GM18909 (cell line): Measurements from ENCODE around the gene MTIF3.
"Not testable (repeated sequence)": the region's sequence is repeated elsewhere in the genome, so short reads cannot be mapped to it uniquely, and the experiment has no call there.

Source experiments
- ATAC-seq: cut with Tn5 transposase; IDR thresholded peaks from one replicate; pipeline ENCODE4 v1.9.1; 2021; ENCODE audit warnings: mild to moderate bottlenecking; ENCODE audit not compliant: unreplicated experiment, poor library complexity

Gene MTIF3

DNA sequence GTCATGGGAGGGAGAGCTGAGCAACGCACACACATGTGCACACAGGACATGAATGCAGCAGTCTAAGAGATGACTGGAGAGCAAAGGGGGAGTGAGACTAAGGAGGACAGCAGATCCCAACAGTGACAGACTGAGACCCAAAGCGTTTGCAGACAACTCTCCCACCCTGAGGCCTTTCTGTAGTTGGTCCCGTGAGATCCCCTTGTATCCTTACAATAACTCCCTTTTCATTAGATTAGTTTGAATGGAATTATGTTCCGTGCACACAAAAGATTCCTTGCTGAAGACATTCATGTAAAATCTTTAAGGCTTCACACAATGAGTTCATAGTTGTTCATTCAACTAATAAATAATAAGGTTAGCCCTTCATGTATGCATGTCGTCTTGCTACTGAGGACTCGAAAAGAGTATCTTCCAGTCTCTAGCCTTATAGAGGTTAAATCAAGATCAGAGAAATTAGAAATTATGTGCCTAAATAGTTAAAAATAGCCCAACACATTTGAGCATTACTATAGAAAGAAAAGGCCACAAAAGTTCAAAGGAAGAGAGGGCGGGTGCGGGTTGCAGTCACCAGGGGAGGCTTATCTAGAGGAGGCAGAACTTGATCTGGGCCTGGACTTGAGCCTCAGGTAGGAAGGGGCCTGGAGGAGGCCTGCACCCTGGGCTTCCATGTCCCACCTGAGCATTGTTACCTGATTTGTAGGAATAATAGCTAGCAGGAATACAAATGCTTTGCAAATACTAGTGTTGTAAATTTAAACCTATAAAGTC, 29.1 kb downstream of the MTIF3 start:
- no peak for ATAC-seq

DNA sequence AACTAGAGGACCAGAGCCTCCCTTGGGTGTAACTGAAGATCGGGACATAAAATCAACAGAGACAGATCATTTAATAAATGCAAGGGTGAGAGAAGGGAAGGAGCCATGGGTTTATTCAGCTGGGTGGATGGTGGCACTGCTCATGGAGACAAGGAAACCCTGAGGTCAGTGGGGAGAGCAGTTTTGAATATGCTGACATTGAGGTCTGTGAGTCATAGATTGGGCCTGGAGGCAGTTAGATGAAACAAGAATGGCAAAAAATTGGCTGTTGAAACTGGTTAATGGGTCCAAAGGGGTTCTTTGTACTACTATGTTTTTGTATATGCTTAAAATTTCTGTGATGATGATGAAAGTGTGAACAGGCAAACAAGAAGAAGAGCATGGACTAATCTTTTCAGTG, 31.0 kb downstream of the MTIF3 start:
- ATAC-seq: no peak

DNA sequence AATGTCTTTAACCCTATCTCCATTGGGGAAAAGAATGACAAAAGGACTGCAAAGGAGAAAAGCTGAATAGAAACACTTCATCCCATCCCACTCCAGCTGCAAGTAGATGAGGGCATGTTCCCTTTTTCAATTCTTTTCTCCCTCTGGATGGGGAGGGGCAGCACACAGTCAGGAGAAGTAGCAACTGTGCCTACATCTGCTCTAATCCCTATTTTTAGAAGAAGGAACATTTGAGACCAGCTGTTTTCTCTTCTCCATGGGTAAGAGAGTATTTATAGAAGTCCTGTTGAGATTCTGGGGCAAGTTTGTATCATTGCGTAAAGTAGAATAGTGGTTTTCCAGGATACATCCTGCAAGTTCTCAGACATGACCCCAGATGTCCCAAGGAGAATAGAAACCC, 35.2 kb downstream of the MTIF3 start:
- no peak for ATAC-seq

DNA sequence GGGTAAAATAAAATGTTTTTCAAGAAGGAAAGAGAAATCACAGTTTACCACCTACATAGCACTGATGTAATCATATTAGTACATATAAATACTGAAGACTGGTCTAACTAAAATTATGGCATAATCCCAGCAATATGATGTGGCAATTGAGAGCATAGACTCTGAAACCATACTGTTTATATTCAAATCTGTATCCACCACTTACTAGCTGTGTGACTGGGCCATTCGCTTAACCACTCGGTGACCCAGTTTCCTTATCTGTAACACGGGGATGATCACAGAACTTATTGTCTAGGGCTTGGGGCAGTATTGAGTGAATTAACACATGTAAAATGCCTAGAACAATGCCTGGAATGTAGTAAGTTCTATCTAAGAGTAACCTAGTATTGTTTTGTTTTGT, 39.0 kb downstream of the MTIF3 start:
- ATAC-seq: no peak

DNA sequence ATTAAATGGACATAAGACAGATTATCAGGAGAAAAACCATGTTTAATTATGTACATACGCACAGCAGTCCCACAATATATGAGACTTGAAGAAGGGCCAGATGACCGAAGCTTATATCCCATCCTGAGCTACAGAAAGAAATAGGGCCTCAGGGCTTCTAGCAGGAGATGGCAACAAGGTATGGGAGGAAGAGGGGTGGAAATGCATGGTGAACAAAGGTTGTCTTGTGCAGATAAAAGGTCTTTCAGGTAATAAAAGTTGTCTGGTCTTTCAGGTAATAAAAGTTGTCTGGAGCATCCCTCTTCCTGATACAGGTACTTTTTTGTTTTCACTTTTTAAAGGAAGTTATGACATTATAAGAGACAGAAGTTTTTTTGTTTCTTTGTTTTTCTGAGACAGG, 41.4 kb downstream of the MTIF3 start:
- no peak for ATAC-seq

DNA sequence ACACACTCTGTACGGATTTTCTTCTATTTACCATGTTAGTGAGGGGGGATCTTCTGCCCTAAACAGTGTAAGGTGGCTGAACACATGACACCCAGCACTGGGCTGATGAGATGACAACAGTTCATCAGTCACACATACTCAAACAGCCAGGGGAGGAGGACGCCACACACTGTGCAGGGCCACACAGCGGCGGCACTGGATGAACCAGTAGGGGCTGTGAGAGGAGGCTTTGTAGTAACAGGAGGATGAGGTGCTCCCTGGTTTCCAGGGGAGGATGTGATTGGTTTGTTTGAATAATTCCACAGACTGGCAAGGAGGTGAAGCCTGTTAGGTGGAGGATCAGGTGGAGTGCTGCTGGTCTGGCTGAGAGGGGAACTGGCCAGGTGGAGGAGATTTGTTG, 42.3 kb downstream of the MTIF3 start:
- ATAC-seq: no peak

DNA sequence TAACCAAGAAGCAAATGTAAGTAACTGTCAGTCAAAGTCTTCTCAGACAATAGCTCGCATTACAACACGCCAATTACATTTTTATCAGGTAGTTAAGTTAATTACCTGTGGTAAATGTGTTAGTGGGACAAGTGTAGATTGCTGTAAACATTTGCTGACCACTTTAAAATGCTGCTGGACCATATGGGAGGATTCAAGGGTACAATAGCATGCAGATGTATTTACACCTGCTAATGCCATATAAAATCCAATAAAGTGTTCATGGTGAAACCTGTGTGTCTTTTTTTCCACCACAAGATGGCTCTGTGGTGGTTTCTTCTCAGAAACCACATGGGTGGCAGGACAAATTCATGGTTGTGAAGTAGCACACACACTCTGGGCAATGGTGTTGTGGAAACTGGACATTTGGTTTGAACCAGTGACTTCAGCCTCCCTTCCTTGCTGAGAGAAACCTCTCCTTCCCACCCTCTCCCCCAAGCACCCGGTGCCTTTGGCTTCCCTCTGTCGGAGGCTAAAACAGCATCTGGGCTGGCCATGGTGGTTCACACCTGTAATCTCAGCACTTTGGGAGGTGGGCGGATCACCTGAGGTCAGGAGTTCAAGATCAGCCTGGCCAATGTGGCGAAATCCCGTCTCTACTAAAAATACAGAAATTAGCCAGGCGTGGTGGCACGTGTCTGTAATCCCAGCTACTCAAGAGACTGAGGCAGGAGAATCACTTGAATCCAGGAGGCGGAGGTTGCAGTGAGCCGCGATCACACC, 44.0 kb downstream of the MTIF3 start:
- no peak for ATAC-seq

DNA sequence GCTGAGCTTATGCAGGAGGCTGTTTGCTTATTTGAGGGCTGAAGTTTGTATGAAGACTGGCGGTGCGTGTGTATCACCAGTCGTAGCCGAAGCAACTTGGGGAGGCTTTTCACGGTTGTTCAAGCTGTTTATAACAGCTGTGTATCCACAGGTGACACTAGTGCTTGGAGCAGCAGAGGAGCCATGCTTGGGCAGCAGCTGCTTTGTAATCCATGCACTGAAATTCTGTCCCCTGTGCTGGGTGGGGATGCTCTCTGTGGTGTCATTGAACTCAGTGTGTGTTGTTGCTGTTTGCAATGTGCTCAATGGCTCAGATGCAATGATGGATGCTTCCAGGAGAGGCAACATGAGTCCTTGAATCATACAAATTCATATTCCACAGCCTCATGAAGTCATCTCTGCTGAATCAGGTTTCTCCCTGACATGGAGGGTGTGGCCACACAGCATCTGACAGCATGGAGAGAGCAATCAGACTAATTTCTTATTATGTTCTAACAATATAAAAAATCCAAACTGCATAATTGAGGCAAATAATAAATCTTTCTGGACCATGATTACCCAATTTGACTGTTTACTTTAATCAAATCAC, 44.7 kb downstream of the MTIF3 start:
- no peak for ATAC-seq

DNA sequence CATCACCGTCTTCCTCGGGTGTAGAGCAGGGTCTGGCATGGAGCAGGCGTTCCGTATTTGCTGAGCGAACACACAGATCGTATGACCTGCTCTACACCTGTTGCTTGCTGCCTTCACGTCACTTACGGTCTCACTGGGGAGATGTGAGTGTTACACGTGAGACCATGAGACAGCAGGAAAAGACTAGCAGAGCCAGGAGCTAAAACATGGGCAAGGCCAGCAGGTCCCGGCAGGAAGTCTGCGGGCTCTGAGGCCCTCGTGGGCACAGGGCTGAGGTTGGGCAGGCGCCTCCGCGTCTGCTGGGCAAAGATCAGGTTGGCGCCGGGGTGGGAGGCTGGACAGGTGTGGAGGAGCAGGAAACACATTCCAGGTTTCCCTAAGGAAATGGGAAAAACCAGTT, 45.7 kb downstream of the MTIF3 start:
- no peak for ATAC-seq

DNA sequence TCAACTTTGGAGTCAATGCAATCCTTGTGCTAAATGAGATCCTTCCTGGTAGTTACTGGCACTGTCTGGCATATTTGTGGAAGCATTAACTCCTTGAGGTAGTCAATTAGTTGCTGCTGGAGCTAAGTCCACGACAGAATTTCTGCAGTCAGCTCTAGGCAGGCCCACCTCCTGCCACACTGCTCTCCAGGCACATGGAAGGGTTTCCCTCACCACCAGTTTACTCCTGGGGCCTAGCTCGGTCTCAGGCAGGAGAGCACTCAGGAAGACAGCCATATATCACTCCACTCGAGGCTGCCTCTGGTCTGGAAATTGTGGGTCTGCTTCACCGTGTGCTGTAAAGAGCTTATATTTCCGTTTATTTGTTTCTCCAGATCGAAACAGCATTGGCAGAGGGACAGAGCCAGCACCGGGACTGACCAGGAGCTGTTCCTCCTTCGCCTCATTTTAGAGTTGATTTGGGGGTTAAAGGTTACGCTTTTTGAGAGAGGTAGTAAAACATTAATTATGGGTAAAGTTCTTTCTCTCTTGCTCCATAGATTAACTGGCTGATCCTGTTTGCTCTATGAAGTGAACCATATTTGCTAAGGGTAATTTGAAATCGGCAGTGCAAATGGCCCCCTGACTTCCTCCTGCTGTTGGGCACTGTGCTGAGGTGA, 46.5 kb downstream of the MTIF3 start:
- ATAC-seq: no peak

DNA sequence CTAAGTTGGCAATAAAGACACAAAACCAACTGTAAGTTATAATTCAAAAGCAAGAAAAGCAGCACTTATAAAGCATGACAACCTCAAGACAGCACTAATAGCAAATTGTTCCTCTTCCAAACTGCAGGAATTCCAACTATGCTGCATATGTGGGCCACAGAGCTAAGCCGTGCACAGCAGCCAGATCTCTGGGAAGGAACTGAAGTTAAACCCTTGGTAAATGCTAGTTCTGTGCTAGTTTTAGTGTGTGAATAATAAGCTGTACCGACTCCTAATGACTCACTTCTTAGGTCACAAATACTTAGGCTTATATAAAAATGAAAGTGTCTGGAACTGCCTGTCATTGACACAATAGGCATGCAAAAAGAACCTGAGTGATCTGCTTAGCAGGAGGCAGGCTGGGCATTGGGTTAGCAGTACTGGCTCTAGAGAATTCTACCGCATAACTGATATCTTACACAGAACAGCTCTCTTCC, 47.1 kb downstream of the MTIF3 start:
- ATAC-seq: no peak

DNA sequence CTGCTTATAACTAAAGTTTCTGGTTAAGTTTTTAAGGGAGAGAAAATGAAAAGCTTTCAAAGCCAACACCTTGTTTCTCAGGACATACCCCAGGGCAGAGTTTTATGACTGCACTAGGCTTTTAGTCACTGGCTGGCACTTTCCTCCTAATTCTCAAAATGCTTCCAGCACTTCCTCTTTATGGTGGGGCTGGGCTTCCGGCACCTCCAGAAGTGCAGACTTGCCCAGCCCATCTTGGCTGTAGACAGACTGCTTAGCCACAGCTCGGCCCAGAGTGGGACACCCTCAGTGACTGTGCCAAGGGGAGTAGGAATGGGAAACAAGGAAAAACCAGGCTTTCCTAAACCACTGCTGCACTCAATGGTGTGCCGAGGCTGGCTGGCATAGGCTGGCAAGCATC, 49.2 kb downstream of the MTIF3 start:
- ATAC-seq: no peak

DNA sequence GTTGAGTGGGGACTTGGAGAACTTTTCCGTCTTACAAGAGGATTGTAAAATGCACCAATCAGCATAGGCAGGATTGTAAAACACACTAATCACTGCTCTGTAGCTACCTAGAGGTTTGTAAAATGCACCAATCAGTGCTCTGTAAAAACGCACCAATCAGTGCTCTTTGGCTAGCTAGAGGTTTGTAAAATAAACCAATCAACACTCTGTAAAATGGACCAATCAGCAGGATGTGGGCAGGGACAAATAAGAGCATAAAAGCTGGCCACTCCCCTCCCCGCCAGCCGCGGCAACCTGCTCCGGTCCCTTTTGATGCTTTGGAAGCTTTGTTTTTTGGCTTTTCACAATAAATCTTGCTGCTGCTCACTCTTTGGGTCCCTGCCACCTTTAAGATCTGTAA, 50.0 kb downstream of the MTIF3 start:
- ATAC-seq: not testable (repeated sequence)

DNA sequence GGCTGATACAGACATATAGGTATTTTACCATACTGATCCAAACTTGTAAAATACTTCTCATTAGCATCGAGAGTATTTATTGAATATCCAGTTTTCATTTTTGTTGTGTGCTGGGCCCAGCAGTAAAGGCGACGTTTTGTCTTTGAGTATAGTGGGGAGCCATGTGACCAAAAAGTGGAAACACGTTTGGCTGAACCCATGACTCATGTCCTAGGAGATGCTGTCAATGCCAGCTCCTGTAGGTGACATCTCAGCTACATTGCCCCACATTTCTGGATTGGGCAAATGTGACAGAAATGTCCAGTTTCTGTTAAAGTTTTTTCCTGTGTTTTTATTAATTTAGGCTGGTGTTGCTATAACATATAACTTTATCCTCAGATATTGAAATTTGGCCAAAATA, 52.0 kb downstream of the MTIF3 start:
- ATAC-seq: no peak

DNA sequence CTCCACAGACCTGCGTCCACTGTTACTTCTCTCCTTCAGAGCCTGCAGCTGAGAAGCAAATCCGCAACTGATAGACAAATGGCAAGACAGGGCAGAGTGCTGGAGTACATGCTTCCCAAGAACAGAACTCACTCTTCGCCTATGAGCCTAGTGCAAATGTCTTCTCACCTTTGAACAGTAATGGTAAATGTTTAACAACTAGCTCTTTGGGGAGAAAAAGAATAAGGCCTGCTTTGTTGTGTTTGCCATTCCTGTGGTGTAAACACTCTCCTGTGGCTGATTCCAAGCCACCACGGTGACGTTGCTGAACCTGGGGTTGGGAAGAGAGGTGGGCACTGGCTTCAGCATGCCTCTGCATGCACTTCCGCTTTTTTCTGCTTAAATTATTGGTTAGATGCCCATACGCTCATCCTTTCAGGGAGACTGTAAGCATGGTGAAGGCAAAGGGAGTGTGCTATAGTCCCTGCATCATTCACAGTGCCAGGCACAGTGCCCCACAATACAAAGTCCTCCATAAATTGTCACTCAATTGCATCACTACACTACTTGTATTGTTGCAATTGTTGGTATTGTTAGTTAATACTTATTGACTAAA, 54.0 kb downstream of the MTIF3 start:
- ATAC-seq: no peak

DNA sequence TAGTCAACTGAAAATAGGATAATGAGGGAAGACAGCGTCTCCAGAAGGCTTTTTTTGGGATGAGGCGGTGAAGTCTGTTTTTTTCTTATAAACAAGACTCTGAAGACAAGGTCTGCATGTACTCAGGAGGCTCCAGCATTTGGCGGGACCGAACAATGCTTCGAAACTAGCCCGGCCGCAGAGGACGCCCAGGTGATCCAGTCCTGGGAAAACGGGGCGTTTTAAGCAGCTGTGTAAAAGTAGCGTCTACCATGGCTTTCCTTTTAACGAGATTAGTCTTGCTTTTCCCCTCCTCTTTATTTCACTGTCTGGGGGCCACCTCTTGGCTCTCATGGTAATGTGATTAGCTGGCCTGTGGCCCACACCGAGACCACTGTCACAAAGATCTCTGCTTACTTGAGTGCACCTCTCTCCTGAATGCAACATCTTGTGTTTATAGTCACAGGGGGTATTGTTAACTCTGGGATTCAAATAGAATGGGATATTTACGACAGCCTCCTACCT, 55.3 kb downstream of the MTIF3 start:
- no peak for ATAC-seq

DNA sequence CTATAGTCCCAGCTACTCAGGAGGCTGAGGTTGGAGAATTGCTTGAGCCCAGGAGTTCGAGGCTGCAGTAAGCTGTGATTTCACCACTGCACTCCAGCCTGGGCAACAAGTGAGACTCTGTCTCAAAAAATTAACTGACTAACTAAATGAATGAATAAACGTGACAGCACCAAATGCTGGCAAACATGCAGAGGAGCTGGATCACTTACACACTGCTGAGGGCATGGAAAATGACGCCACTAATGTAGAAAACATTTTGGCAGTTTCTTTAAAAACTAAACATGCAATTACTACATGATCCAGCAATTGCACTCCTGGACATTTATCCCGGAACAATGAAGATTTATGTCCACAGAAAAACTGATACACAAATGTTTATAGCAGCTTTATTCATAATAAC, 57.3 kb downstream of the MTIF3 start:
- ATAC-seq: no peak

DNA sequence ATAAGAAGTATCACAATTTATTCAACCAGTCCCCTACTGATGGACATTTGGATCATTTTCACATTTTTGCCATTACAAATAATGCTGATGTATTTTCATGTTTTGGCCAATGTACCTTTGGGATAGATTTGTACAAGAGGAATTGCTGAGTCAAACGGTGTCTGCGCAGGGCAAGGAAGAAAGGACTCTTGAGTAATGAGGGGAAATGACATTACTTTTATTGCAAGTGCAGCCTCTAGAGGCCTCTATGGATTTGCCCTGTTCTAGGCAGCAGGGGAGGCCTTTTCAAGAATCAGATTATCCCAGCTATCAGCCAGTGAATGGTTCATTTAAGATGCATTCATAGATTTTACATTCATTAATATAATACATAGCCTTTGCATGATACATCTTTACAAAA, 58.9 kb downstream of the MTIF3 start:
- ATAC-seq: no peak

DNA sequence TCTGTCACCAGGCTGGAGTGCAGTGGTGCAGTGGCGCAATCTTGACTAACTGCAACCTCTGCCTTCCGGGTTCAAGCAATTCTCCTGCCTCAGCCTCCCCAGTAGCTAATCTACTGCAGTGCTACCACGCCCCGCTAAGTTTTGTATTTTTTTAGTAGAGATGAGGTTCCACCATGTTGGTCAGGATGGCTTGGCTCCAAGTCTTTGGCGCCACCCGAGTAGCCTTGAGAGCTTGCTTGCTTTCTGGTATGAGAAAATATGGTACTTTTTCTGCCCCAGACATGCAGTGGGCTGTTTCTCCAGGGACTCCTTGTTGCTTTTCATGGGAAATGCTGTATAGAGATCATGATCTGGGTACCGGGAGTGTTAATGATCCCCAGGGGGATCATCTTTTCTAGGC, 60.5 kb downstream of the MTIF3 start:
- no peak for ATAC-seq

DNA sequence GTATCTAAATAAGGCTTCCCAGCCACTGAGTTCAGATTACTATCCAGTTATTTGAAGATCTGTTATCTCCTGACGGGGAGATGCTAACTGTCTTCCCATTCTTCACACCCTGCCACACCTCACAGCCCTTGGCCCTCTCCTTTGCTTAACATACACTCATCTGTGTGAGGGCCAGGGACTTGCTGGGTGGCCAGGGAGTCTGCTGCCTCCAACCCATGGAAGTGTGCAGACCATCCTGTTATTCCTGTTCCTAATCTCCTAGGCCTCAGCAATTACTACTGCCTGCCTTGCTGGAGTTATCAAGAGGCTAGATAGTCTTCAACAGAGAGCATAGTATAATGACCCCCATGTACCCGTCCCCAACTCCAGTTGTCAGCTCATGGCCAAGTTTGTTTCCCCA, 62.1 kb downstream of the MTIF3 start:
- no peak for ATAC-seq
